ENCODE data around the gene MYORG.

- TF ChIP-seq CTCF (IDR thresholded peaks at IDR 0.05; ENCODE audit: low read depth, low read length) = no peak
- TF ChIP-seq EZH2phosphoT487 (IDR thresholded peaks at IDR 0.05; ENCODE audit: low read depth) = no peak
Measured at GRCh38 chr9:34371886-34372466, 4.7 kb downstream of the MYORG start.
